AG09309 (cell line): Measurements from ENCODE around the gene TRPV4.
A peak's percentile ranks its signal among the peaks of the same experiment; 100 is the strongest.

Experiments
- DNase-seq: peaks from one replicate; pipeline ENCODE4 v3.0.0-alpha.2; 2010; ENCODE audit warnings: low read depth
- H3K4me3 ChIP-seq: 2 replicates; pipeline ENCODE4 v1.5.1; 2011; ENCODE audit warnings: mild to moderate bottlenecking, low read depth, low read length, moderate library complexity; ENCODE audit not compliant: control insufficient read depth
- CTCF ChIP-seq: IDR thresholded peaks from 2 replicates; pipeline ENCODE4 v1.5.1; 2011; ENCODE audit warnings: mild to moderate bottlenecking, low read depth, low read length, inconsistent platforms; ENCODE audit not compliant: insufficient read depth, control insufficient read depth; ENCODE audit errors: missing control alignments

TRPV4 gene

GRCh38 chr12:109798691-109799090, 34.5 kb downstream of the TRPV4 start:
- DNase-seq, result no peak

GRCh38 chr12:109797905-109798669, 35.1 kb downstream of the TRPV4 start:
- DNase-seq, result no peak
- H3K4me3 ChIP-seq, result no peak overlapping the region
- peak; percentile 21 for TF ChIP-seq CTCF

More at GRCh38 chr12:109798691-109799090, 34.5 kb downstream of the TRPV4 start:
- no peak for TF ChIP-seq CTCF
- H3K4me3 ChIP-seq, result no peak overlapping the region

- DNase-seq, result no peak
- TF ChIP-seq CTCF, result no peak
- no peak overlapping the region for H3K4me3 ChIP-seq
These were observed 37.1 kb downstream of the TRPV4 start for GRCh38 chr12:109796057-109796456.

GRCh38 chr12:109795023-109795422, 38.2 kb downstream of the TRPV4 start:
- no peak overlapping the region for H3K4me3 ChIP-seq
- TF ChIP-seq CTCF, result no peak
- peak; percentile 48 for DNase-seq

GRCh38 chr12:109793826-109794501, 39.2 kb downstream of the TRPV4 start:
- no peak for TF ChIP-seq CTCF
- no peak overlapping the region for H3K4me3 ChIP-seq
- DNase-seq, result no peak

- H3K4me3 ChIP-seq, result no peak overlapping the region
- no peak for DNase-seq
- no peak for TF ChIP-seq CTCF
These were observed 39.8 kb downstream of the TRPV4 start for GRCh38 chr12:109793411-109793810.

GRCh38 chr12:109792992-109793391, 40.2 kb downstream of the TRPV4 start:
- no peak overlapping the region for H3K4me3 ChIP-seq
- no peak for TF ChIP-seq CTCF
- DNase-seq, result no peak
